IMR-90 (cell line): ENCODE data around the gene SV2A. TPM values are rescaled to one million over a fixed set of nuclear protein-coding genes. Genes with fewer than 3 reads are reported as not detected.

Source experiments
- ATAC-seq: fragments of 200-7000 bp; cut with Tn5 transposase; 2 replicates; pipeline ENCODE4 v1.9.1; 2020; ENCODE audit warnings: low read depth, mild to moderate bottlenecking, moderate library complexity
- BruUV-seq: library from RNA; stranded (reverse); fragments of 400-500 nt; replicated peaks from 2 replicates; lab custom pipeline; 2021; lab: Mats Ljungman, UMichigan
- CTCF ChIA-PET: fragments of 300-600 bp; formaldehyde crosslinking; extraction: SDS; loops from one replicate; lab custom pipeline; 2021; ENCODE audit warnings: antibody characterized with exemption; lab: Yijun Ruan, JAX
- POLR2A ChIA-PET: fragments of 300-600 bp; sonication (Branson Sonifier 250); formaldehyde crosslinking; loops from one replicate; lab custom pipeline; 2022; ENCODE audit warnings: antibody characterized with exemption; ENCODE audit not compliant: unreplicated experiment; lab: Charles Lee
- DNase-seq: peaks from one replicate; pipeline ENCODE4 v3.0.0; 2013
- H2AFZ ChIP-seq: replicated peaks from 2 replicates; pipeline ENCODE3; 2013; ENCODE audit warnings: low read length, mild to moderate bottlenecking; ENCODE audit not compliant: poor library complexity
- H2AK5ac ChIP-seq: 2 replicates; pipeline ENCODE4 v1.6.1; 2013; ENCODE audit warnings: low read depth, low read length, inconsistent platforms
- H2AK9ac ChIP-seq: replicated peaks from 2 replicates; pipeline ENCODE3; 2013; ENCODE audit warnings: mild to moderate bottlenecking, low read depth, low read length, moderate library complexity; ENCODE audit not compliant: poor library complexity
- H2BK120ac ChIP-seq: 2 replicates; pipeline ENCODE4 v1.6.1; 2013; ENCODE audit warnings: low read depth, low read length, inconsistent platforms
- H2BK15ac ChIP-seq: 3 replicates; pipeline ENCODE4 v1.6.1; 2013; ENCODE audit warnings: low read depth, low read length, inconsistent platforms
- H2BK20ac ChIP-seq: 2 replicates; pipeline ENCODE4 v1.6.1; 2013; ENCODE audit warnings: low read depth, mild to moderate bottlenecking, inconsistent platforms, low read length, moderate library complexity
- H2BK5ac ChIP-seq: 2 replicates; pipeline ENCODE4 v1.6.1; 2013; ENCODE audit warnings: mild to moderate bottlenecking, low read depth, low read length, inconsistent platforms; ENCODE audit not compliant: poor library complexity, severe bottlenecking
- H3K14ac ChIP-seq: replicated peaks from 2 replicates; pipeline ENCODE4 v1.6.1; 2013; ENCODE audit warnings: low read depth, low read length, inconsistent platforms
- H3K18ac ChIP-seq: 2 replicates; pipeline ENCODE4 v1.6.1; 2013; ENCODE audit warnings: low read depth, low read length, control low read depth
- H3K23ac ChIP-seq: 2 replicates; pipeline ENCODE4 v1.6.1; 2013; ENCODE audit warnings: low read depth, low read length, inconsistent platforms
- H3K27ac ChIP-seq: 2 replicates; pipeline ENCODE4 v1.5.1; 2013; ENCODE audit warnings: mild to moderate bottlenecking, control low read depth, low read length; ENCODE audit not compliant: insufficient read depth
- H3K27me3 ChIP-seq: 2 replicates; pipeline ENCODE4 v1.6.1; 2013; ENCODE audit warnings: low read length; ENCODE audit not compliant: control insufficient read depth, insufficient read depth
- H3K36me3 ChIP-seq: 2 replicates; pipeline ENCODE4 v1.6.1; 2013; ENCODE audit warnings: low read length, mixed read lengths; ENCODE audit not compliant: control insufficient read depth, insufficient read depth
- H3K4ac ChIP-seq: 2 replicates; pipeline ENCODE4 v1.6.1; 2013; ENCODE audit warnings: low read depth, low read length, inconsistent platforms
- H3K4me1 ChIP-seq: 2 replicates; pipeline ENCODE4 v1.6.1; 2013; ENCODE audit warnings: low read length, mixed read lengths; ENCODE audit not compliant: control insufficient read depth, insufficient read depth
- H3K4me2 ChIP-seq: 2 replicates; pipeline ENCODE4 v1.6.1; 2013; ENCODE audit warnings: low read depth, mild to moderate bottlenecking, control low read depth, low read length, moderate library complexity
- H3K4me3 ChIP-seq: 2 replicates; pipeline ENCODE4 v1.5.1; 2013; ENCODE audit warnings: low read depth, mild to moderate bottlenecking, control low read depth, low read length, moderate library complexity; ENCODE audit not compliant: insufficient read depth
- H3K56ac ChIP-seq: 2 replicates; pipeline ENCODE4 v1.6.1; 2013; ENCODE audit warnings: low read length, inconsistent platforms; ENCODE audit not compliant: insufficient read depth; ENCODE audit errors: extremely low read depth
- H3K79me1 ChIP-seq, 2 experiments: 2 replicates each; pipeline ENCODE4 v1.6.1; 2013; ENCODE audit warnings: low read length in 2 of 2, inconsistent platforms in 1 of 2, low read depth in 1 of 2
- H3K9ac ChIP-seq: 2 replicates; pipeline ENCODE4 v1.6.1; 2013; ENCODE audit warnings: low read depth, low read length, control low read depth
- H3K9me1 ChIP-seq: 2 replicates; pipeline ENCODE4 v1.6.1; 2013; ENCODE audit warnings: low read length, inconsistent platforms; ENCODE audit not compliant: insufficient read depth
- H3K9me3 ChIP-seq: 2 replicates; pipeline ENCODE4 v1.6.1; 2013; ENCODE audit warnings: low read length; ENCODE audit not compliant: control insufficient read depth, insufficient read depth
- H4K20me1 ChIP-seq: 2 replicates; pipeline ENCODE4 v1.6.1; 2013; ENCODE audit warnings: low read length, inconsistent platforms; ENCODE audit not compliant: insufficient read depth
- H4K5ac ChIP-seq: 2 replicates; pipeline ENCODE4 v1.6.1; 2013; ENCODE audit warnings: mild to moderate bottlenecking, low read depth, low read length, control low read depth
- H4K8ac ChIP-seq, 2 experiments: 2 replicates each; pipeline ENCODE4 v1.6.1; 2013; ENCODE audit warnings: low read depth in 2 of 2, low read length in 2 of 2, control low read depth in 1 of 2, inconsistent platforms in 1 of 2
- H4K91ac ChIP-seq: 2 replicates; pipeline ENCODE4 v1.6.1; 2013; ENCODE audit warnings: low read depth, low read length, inconsistent platforms; ENCODE audit not compliant: insufficient read depth
- BHLHE40 ChIP-seq: fragments of 150-350 bp; IDR thresholded peaks from 2 replicates; pipeline ENCODE4 v1.6.1; 2016; ENCODE audit warnings: mild to moderate bottlenecking, low read depth, low read length
- CEBPB ChIP-seq: IDR thresholded peaks from 2 replicates; pipeline ENCODE4 v1.6.1; 2012; ENCODE audit warnings: low read depth, low read length, improper control_type of control experiment
- CTCF ChIP-seq: conservative IDR thresholded peaks from 2 replicates; pipeline ENCODE4 v1.5.1; 2012; ENCODE audit warnings: mild to moderate bottlenecking, low read depth, low read length, improper control_type of control experiment
- FOS ChIP-seq: fragments of 150-350 bp; IDR thresholded peaks from 2 replicates; pipeline ENCODE4 v1.6.1; 2016; ENCODE audit warnings: low read depth, low read length
- MAFK ChIP-seq: IDR thresholded peaks from 2 replicates; pipeline ENCODE4 v1.6.1; 2012; ENCODE audit warnings: low read depth, low read length, improper control_type of control experiment
- MAZ ChIP-seq: IDR thresholded peaks from 2 replicates; pipeline ENCODE4 v1.6.1; 2012; ENCODE audit warnings: low read depth, mild to moderate bottlenecking, low read length, improper control_type of control experiment, moderate library complexity, borderline replicate concordance
- MXI1 ChIP-seq: IDR thresholded peaks from 2 replicates; pipeline ENCODE4 v1.6.1; 2012; ENCODE audit warnings: low read depth, mild to moderate bottlenecking, low read length, moderate library complexity, borderline replicate concordance
- NFE2L2 ChIP-seq: fragments of 150-350 bp; IDR thresholded peaks from 2 replicates; pipeline ENCODE4 v1.6.1; 2016; ENCODE audit warnings: low read depth, mild to moderate bottlenecking, low read length
- POLR2A ChIP-seq: IDR thresholded peaks from 2 replicates; pipeline ENCODE4 v1.6.1; 2012; ENCODE audit warnings: mild to moderate bottlenecking, low read depth, low read length
- RAD21 ChIP-seq: IDR thresholded peaks from 2 replicates; pipeline ENCODE4 v1.6.1; 2012; ENCODE audit warnings: low read length, improper control_type of control experiment
- RCOR1 ChIP-seq: IDR thresholded peaks from 2 replicates; pipeline ENCODE4 v1.6.1; 2012; ENCODE audit warnings: mild to moderate bottlenecking, low read length, improper control_type of control experiment; ENCODE audit not compliant: insufficient replicate concordance
- RFX5 ChIP-seq: IDR thresholded peaks from 2 replicates; pipeline ENCODE4 v1.8.0; 2012; ENCODE audit warnings: low read depth, mild to moderate bottlenecking, low read length, moderate library complexity
- SMC3 ChIP-seq: fragments of 150-350 bp; IDR thresholded peaks from 2 replicates; pipeline ENCODE4 v1.6.1; 2016; ENCODE audit warnings: low read depth, mild to moderate bottlenecking, antibody characterized with exemption, low read length, moderate library complexity
- USF2 ChIP-seq: fragments of 150-350 bp; IDR thresholded peaks from 2 replicates; pipeline ENCODE4 v1.6.1; 2017; ENCODE audit warnings: mild to moderate bottlenecking, antibody characterized with exemption, low read length, low read depth
- WGBS, 2 experiments: methylation state at CpG; one replicate each; pipeline versions ENCODE4 v1.1.5 to v1.1.7; 2013; ENCODE audit warnings: missing lambda C conversion rate in 2 of 2; ENCODE audit not compliant: insufficient read length in 1 of 2; ENCODE audit errors: extremely low coverage in 2 of 2; 5-methylcytosine and 5-hydroxymethylcytosine counted together
- dilution Hi-C: fragments of 300-500 bp; cut with HindIII; formaldehyde crosslinking; loops from one replicate; pipeline ENCODE4 v1.14.3; 2018; ENCODE audit warnings: low sequenced_read_pairs; ENCODE audit not compliant: unreplicated experiment
- in situ Hi-C: fragments of 300-500 bp; cut with MboI; formaldehyde crosslinking; loops from 3 replicates; pipeline ENCODE4 v1.14.3; 2019; ENCODE audit warnings: low sequenced_read_pairs, inconsistent platforms, mixed read lengths
- intact Hi-C: fragments of 100-400 bp; cut with micrococcal nuclease; formaldehyde crosslinking; loops from 2 replicates; pipeline ENCODE4 v1.10.0; 2022
- polyA plus RNA-seq, 3 experiments: library from polyadenylated mRNA; depleted of rRNA; stranded (reverse); fragments of >200 nt; gene quantifications; 2 replicates each; pipeline ENCODE4 v1.2.3, GENCODE V29; 2012; ENCODE audit warnings: low replicate concordance in 1 of 3
- total RNA-seq: library from RNA; depleted of rRNA; stranded (reverse); fragments of >200 nt; gene quantifications from 2 replicates; pipeline ENCODE4 v1.2.3, GENCODE V29; 2012

SV2A gene
- total and polyA plus RNA-seq, 2 of the 4 experiments (the other 2 are of a cell fraction) = 15.4 to 19.6 TPM

DNA sequence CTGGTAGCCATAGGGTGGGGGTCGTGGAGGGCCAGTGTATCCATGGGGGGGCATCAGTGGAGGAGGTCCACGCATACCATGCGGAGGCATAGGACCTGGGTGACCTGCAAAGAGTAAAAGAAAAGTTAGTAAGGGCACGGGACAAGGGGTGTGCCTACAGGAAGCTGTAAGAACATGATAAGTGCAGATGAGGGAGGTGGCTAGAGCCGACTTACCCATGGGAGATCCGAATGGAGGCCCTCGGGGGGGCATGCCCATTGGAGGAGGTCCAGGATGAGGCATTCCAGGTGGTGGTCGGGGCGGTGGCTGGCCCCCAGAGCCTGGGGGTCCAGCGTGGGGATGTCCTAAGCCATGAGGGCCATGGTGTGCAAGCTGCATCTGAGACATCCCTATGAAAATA, 6.0 kb upstream of the SV2A start:
- intact Hi-C loops = no loop called here
- Histone ChIP-seq H3K18ac (no peak overlapping the region), H3K14ac (no peak overlapping the region), H3K4me3 (no peak overlapping the region), H4K5ac (no peak overlapping the region), H3K36me3 (peaks cover 28% of the 10 kb centered on the region), H2BK15ac (no peak overlapping the region), H2AK5ac (no peak overlapping the region), H3K27me3 (no peaks in the 10 kb centered on the region), H2AFZ (no peak overlapping the region), H3K23ac (no peak overlapping the region), H2BK20ac (no peak overlapping the region), H3K56ac (no peak overlapping the region), H2BK5ac (no peak overlapping the region), H4K20me1 (peaks cover 8% of the 10 kb centered on the region; the same call in 1 of the 2 replicates), H3K4me1 (peaks cover 3% of the 10 kb centered on the region), H4K8ac (no peak overlapping the region), H3K4me2 (no peak overlapping the region), H3K4ac (no peak overlapping the region), H3K9me3 (no peaks in the 10 kb centered on the region), H4K91ac (no peak overlapping the region), H3K27ac (no peak overlapping the region), H2AK9ac (no peak overlapping the region), H3K79me1 (peaks cover 22 to 45% of the 10 kb centered on the region in 2 experiments), H3K9ac (no peak overlapping the region), H2BK120ac (no peak overlapping the region), H3K9me1 (peaks cover 5% of the 10 kb centered on the region; the same call in 1 of the 2 replicates)
- BruUV-seq = no TSS peak
- ATAC-seq (no peak), DNase-seq (no peak)
- ChIA-PET POLR2A (no interaction called here), CTCF (no interaction called here)
- TF ChIP-seq BHLHE40 = no peak
- TF ChIP-seq CTCF = no peak
- no peak for TF ChIP-seq MAFK
- no peak for TF ChIP-seq CEBPB
- TF ChIP-seq USF2 = no peak
- TF ChIP-seq POLR2A = no peak
- no peak for TF ChIP-seq MAZ
- no peak for TF ChIP-seq MXI1
- TF ChIP-seq RFX5 = no peak
- no peak for TF ChIP-seq SMC3
- no peak for TF ChIP-seq RCOR1
- TF ChIP-seq NFE2L2 = no peak
- TF ChIP-seq RAD21 = no peak
- no peak for TF ChIP-seq FOS
- dilution Hi-C loops = no loop called here
- WGBS, 2 experiments = 90% methylated on average over 5 of the region's 10 CpGs; no CpG with 5 or more reads in 1 of the 2 experiments
- in situ Hi-C loops = no loop called here
